ENCODE measurements around the gene DOP1B.

Gene DOP1B

GRCh38 chr21:36170823-36171222 lies 14.2 kb downstream of the DOP1B start:
- Mint-ChIP-seq H3K36me3 (ENCODE audit: low read depth) (peaks cover 7% of the 10 kb centered on the region), H3K4me1 (peaks cover 5% of the 10 kb centered on the region), H3K4me3 (no peak overlapping the region), H3K27ac (no peak overlapping the region), H3K9me3 (no peaks in the 10 kb centered on the region), H3K27me3 (ENCODE audit: low read depth) (no peaks in the 10 kb centered on the region)
- TF ChIP-seq, protein P1, sequence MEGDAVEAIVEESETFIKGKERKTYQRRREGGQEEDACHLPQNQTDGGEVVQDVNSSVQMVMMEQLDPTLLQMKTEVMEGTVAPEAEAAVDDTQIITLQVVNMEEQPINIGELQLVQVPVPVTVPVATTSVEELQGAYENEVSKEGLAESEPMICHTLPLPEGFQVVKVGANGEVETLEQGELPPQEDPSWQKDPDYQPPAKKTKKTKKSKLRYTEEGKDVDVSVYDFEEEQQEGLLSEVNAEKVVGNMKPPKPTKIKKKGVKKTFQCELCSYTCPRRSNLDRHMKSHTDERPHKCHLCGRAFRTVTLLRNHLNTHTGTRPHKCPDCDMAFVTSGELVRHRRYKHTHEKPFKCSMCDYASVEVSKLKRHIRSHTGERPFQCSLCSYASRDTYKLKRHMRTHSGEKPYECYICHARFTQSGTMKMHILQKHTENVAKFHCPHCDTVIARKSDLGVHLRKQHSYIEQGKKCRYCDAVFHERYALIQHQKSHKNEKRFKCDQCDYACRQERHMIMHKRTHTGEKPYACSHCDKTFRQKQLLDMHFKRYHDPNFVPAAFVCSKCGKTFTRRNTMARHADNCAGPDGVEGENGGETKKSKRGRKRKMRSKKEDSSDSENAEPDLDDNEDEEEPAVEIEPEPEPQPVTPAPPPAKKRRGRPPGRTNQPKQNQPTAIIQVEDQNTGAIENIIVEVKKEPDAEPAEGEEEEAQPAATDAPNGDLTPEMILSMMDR (IDR thresholded peaks at IDR 0.05; ENCODE audit: unreplicated experiment in 3 of 3) = no peak

GRCh38 chr21:36171336-36171735 lies 14.7 kb downstream of the DOP1B start:
- peaks cover 5% of the 10 kb centered on the region for H3K4me1 Mint-ChIP-seq
- no peaks in the 10 kb centered on the region for H3K9me3 Mint-ChIP-seq

DNA sequence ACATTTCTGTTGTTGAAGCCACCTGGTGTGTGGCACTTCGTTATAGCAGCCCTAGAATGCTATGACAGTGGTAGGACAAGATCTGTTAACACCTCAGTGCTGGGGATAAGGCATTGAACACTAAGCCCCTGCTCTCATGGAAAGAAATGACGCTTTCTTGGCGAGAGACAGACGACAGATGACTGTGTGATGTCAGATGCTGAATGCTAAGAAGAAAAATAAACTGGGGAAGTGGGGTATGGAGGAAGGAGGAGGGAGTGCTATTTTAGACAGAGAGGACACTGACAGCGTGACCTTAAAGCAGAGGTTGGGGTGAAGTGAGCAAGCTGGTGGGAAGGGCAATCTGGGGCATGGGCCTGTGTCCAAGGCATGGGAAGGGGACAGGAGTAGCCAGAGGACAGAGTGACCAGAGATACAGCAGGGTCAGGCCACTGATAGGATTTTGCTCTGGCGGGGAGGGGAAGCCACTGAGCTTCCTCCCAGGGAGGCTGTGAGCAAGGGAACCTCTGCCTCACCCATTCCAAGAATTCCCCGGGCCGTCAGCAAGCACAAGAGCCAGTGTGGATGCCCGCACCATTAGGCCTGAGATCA lies 15.2 kb downstream of the DOP1B start:
- TF ChIP-seq, protein P1 (IDR thresholded peaks at IDR 0.05; ENCODE audit: unreplicated experiment in 3 of 3) = no peak
- Mint-ChIP-seq H3K36me3 (ENCODE audit: low read depth) (peaks cover 7% of the 10 kb centered on the region), H3K27me3 (ENCODE audit: low read depth) (peaks cover 4% of the 10 kb centered on the region), H3K4me1 (peaks cover 2% of the 10 kb centered on the region), H3K4me3 (no peak overlapping the region), H3K27ac (no peak overlapping the region), H3K9me3 (no peaks in the 10 kb centered on the region)

More at GRCh38 chr21:36171336-36171735, 14.7 kb downstream of the DOP1B start:
- H3K36me3 Mint-ChIP-seq (ENCODE audit: low read depth) = peaks cover 7% of the 10 kb centered on the region
- H3K4me3 Mint-ChIP-seq = no peak overlapping the region
- TF ChIP-seq, protein P1 (IDR thresholded peaks at IDR 0.05; ENCODE audit: unreplicated experiment in 3 of 3) = no peak
- no peak overlapping the region for H3K27ac Mint-ChIP-seq
- peaks cover 4% of the 10 kb centered on the region for H3K27me3 Mint-ChIP-seq (ENCODE audit: low read depth)

- no peak overlapping the region for H3K27ac Mint-ChIP-seq
- peaks cover 4% of the 10 kb centered on the region for H3K27me3 Mint-ChIP-seq (ENCODE audit: low read depth)
- no peak overlapping the region for H3K4me3 Mint-ChIP-seq
- TF ChIP-seq, protein P1 (IDR thresholded peaks at IDR 0.05; ENCODE audit: unreplicated experiment in 3 of 3) = no peak
- H3K9me3 Mint-ChIP-seq = peaks cover 9% of the 10 kb centered on the region
- peaks cover 2% of the 10 kb centered on the region for H3K36me3 Mint-ChIP-seq (ENCODE audit: low read depth)
- H3K4me1 Mint-ChIP-seq = no peaks in the 10 kb centered on the region
These were observed 18.2 kb downstream of the DOP1B start for GRCh38 chr21:36174780-36175179.

DNA sequence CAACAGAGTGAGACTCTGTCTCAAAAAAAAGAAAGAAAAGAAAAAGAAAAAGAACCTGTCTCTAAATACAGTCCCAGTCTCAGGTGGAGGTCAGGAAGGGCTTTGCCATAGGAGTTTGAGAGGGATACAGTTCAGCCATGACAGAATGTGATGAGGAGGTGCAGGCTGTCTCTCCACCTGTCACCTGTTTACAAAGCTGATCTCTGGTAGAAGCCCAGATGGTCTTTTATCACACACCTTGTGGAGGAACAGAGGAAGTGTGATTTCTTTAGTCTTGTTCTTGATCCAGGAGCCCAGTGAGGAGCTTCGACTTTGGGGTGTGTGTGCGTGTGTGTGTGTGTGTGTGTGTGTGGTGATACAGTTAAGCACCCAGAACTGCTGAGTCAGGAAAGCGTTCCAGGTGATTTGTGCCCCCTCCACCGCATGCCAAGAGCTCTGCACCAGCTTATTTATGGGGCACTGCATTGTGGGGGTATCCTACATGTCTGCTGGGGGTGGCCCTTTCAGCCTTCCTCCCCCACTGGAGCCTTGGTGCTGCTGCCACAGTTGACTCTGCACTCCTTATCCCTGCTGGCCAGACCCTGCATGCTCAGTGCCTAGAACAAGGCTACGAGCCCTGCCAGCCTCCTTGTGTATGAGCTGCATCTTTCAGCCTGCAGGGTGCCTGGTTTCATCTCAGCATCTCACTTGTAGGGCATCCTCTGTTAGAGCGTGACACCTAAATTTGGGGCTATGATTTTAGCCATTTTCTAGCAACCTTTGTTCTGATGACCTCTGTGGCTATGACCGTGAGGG lies 19.3 kb downstream of the DOP1B start:
- Mint-ChIP-seq H3K36me3 (ENCODE audit: low read depth) (no peaks in the 10 kb centered on the region), H3K27ac (no peak overlapping the region), H3K9me3 (peaks cover 9% of the 10 kb centered on the region), H3K27me3 (ENCODE audit: low read depth) (peaks cover 4% of the 10 kb centered on the region), H3K4me3 (no peak overlapping the region), H3K4me1 (no peaks in the 10 kb centered on the region)
- TF ChIP-seq, protein P1 (IDR thresholded peaks at IDR 0.05; ENCODE audit: unreplicated experiment in 3 of 3) = no peak
